Measurements from ENCODE around the gene BAAT.

Gene BAAT

DNA sequence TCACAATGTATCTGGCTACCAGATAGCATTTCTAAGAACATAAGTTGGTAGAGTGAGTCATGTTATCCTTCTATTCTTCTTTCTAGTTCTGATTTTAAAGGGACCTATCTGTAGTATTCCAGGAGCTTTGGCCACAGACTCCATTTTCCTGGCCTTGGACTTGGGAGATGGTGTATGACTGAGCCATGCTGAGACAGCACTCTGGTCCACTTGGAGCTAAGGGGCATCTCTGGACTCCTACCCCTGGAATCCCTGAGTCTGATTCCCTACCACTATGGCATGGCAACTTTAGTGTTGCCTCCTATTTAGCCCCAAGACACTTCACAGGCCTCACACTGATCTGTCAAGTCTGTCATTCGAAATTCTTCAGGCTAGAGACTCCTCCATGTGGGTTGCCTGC lies 58.8 kb downstream of the BAAT start:
- Histone ChIP-seq H3K9ac (ENCODE audit: low read length) (no peak overlapping the region), H3K36me3 (ENCODE audit: control insufficient read depth, insufficient read depth, low read length) (no peaks in the 10 kb centered on the region), H3K27me3 (ENCODE audit: control insufficient read depth, insufficient read depth, low read length) (no peaks in the 10 kb centered on the region), H3K9me3 (ENCODE audit: control insufficient read depth, low read length) (no peaks in the 10 kb centered on the region), H3K4me3 (ENCODE audit: low read length) (no peak overlapping the region), H3K4me1 (ENCODE audit: control insufficient read depth, insufficient read depth, low read length) (peaks cover 8% of the 10 kb centered on the region)

DNA sequence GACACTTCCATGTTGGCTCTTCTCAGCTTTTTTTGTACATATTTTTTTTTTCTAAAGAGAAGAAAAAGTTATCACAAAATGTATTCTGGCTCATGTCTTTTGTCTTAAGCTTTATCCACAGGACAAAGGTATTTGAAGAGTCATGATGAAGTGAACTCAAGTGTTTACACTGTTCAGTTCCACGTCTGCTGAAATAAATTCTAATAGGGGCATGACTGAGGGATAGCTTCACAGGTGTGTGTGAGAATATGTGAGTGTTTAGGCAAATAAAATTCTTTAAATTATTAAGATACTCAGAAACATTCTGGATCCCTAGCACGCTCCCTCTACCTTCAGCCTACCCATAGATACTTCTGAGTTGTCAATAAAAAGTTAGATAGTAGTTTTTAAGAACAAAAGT lies 59.8 kb downstream of the BAAT start:
- Histone ChIP-seq H3K9ac (ENCODE audit: low read length) (no peak overlapping the region), H3K4me1 (ENCODE audit: control insufficient read depth, insufficient read depth, low read length) (peaks cover 8% of the 10 kb centered on the region)

DNA sequence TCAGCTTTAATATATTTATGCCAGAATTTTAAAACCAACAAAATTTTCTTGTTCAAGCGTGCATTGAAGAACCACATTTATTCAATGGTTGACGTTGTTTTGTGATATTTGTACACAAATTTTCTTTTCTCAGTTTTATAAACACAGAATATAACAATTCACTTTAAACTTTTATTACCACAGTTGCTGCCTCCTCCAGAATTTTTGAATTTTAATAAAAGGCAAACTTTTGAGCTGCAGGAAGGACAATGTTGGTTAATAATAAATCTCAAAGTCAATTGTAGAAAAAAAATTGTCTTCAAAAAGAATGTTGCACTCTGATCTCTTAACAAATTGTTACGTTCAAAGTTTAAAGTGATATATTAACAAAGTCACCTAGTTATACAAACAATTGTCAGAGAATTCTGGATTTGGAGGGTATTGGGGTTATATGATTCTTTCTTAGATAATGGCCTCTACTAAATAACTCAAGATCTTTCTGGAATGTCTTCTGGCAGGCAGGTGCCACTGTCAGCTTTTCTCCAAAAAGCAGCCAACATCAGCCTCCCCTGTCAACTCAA lies 60.5 kb downstream of the BAAT start:
- no peak overlapping the region for H3K9ac ChIP-seq (ENCODE audit: low read length)
- H3K27me3 ChIP-seq (ENCODE audit: control insufficient read depth, insufficient read depth, low read length), result no peaks in the 10 kb centered on the region
- H3K4me3 ChIP-seq (ENCODE audit: low read length), result no peak overlapping the region
- no peaks in the 10 kb centered on the region for H3K9me3 ChIP-seq (ENCODE audit: control insufficient read depth, low read length)
- H3K4me1 ChIP-seq (ENCODE audit: control insufficient read depth, insufficient read depth, low read length), result peaks cover 8% of the 10 kb centered on the region
- no peaks in the 10 kb centered on the region for H3K36me3 ChIP-seq (ENCODE audit: control insufficient read depth, insufficient read depth, low read length)

More for the DNA sequence above, 59.8 kb downstream of the BAAT start:
- Histone ChIP-seq H3K9me3 (ENCODE audit: control insufficient read depth, low read length) (no peaks in the 10 kb centered on the region), H3K36me3 (ENCODE audit: control insufficient read depth, insufficient read depth, low read length) (no peaks in the 10 kb centered on the region), H3K4me3 (ENCODE audit: low read length) (no peak overlapping the region), H3K27me3 (ENCODE audit: control insufficient read depth, insufficient read depth, low read length) (no peaks in the 10 kb centered on the region)

DNA sequence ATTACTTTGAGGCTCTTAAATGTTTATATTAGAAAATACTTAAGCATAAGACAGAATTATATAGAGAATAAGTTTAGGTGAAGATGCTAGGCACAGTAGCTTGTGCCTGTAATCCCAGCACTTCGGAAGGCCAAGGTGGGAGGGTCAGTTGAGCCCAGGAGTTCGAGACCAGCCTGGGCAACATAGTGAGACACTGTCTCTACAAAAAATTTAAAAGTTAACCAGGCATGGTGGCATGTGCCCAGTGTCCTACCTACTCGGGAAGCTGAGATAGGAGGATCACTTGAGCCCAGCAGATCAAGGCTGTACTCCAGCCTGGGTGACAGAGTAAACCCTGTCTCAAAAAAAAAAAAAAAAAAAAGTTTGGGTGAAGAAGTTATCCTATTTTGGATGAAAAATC lies 61.7 kb downstream of the BAAT start:
- no peak overlapping the region for H3K4me3 ChIP-seq (ENCODE audit: low read length)
- no peaks in the 10 kb centered on the region for H3K27me3 ChIP-seq (ENCODE audit: control insufficient read depth, insufficient read depth, low read length)
- no peaks in the 10 kb centered on the region for H3K9me3 ChIP-seq (ENCODE audit: control insufficient read depth, low read length)
- H3K36me3 ChIP-seq (ENCODE audit: control insufficient read depth, insufficient read depth, low read length), result no peaks in the 10 kb centered on the region
- H3K4me1 ChIP-seq (ENCODE audit: control insufficient read depth, insufficient read depth, low read length), result peaks cover 8% of the 10 kb centered on the region
- no peak overlapping the region for H3K9ac ChIP-seq (ENCODE audit: low read length)

DNA sequence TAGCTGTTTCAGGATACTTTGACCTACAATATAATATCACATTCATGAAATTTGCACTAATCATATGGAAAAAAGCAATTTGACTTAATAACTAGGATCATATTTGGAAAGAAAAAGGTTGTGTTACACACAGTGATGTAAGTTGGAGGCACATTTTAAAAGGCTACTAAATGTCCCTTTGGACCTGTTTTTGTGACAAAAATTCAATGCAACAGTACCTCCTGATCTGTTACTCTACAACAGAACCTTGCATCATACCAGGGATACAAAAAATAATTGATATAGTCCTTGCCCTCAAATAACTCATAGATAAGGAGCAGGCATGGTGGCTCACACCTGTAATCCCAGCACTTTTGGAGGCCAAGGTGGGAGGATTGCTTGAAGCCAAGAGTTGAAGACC lies 67.1 kb downstream of the BAAT start:
- Histone ChIP-seq H3K9ac (ENCODE audit: low read length) (no peak overlapping the region), H3K4me1 (ENCODE audit: control insufficient read depth, insufficient read depth, low read length) (peaks cover 5% of the 10 kb centered on the region), H3K4me3 (ENCODE audit: low read length) (no peak overlapping the region)

DNA sequence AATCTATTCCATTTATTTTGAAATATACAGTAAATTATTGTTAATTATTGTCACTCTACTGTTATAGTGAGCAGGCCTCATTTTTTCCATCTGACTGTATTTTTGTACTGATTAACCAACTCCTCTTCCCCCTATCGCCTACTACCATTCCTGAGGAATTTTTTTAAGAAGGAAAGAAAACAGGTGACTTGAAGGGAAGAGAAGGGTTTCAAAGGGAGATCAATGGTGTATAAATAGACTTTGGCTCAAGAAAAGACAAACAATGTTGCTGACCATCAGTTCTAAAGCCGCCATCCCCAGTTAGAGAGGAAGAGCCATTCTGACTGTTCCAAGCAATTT lies 69.7 kb downstream of the BAAT start:
- no peak overlapping the region for H3K9ac ChIP-seq (ENCODE audit: low read length)
- peaks cover 5% of the 10 kb centered on the region for H3K4me1 ChIP-seq (ENCODE audit: control insufficient read depth, insufficient read depth, low read length)
- no peaks in the 10 kb centered on the region for H3K27me3 ChIP-seq (ENCODE audit: control insufficient read depth, insufficient read depth, low read length)
- H3K9me3 ChIP-seq (ENCODE audit: control insufficient read depth, low read length), result no peaks in the 10 kb centered on the region
- H3K36me3 ChIP-seq (ENCODE audit: control insufficient read depth, insufficient read depth, low read length), result no peaks in the 10 kb centered on the region
- no peak overlapping the region for H3K4me3 ChIP-seq (ENCODE audit: low read length)

More for the DNA sequence above, 67.1 kb downstream of the BAAT start:
- H3K36me3 ChIP-seq (ENCODE audit: control insufficient read depth, insufficient read depth, low read length), result no peaks in the 10 kb centered on the region
- no peaks in the 10 kb centered on the region for H3K9me3 ChIP-seq (ENCODE audit: control insufficient read depth, low read length)
- no peaks in the 10 kb centered on the region for H3K27me3 ChIP-seq (ENCODE audit: control insufficient read depth, insufficient read depth, low read length)

DNA sequence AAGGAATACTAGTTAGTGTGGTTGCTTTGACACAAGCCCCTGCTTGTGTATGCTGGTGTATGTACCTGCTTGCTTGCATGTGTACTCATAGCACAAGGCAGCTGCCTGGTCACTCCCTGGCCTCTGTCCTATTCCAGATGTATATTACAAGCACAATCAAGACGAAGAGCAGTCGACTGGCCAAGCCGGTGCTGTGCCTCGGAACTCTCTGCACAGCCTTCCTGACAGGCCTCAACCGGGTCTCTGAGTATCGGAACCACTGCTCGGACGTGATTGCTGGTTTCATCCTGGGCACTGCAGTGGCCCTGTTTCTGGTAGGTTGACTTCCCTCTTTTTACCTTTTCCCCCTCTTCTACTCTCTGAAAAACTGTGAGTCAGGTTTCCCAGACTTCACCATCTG lies 72.1 kb downstream of the BAAT start:
- no peak overlapping the region for H3K9ac ChIP-seq (ENCODE audit: low read length)
- no peaks in the 10 kb centered on the region for H3K36me3 ChIP-seq (ENCODE audit: control insufficient read depth, insufficient read depth, low read length)
- H3K9me3 ChIP-seq (ENCODE audit: control insufficient read depth, low read length), result no peaks in the 10 kb centered on the region
- H3K27me3 ChIP-seq (ENCODE audit: control insufficient read depth, insufficient read depth, low read length), result no peaks in the 10 kb centered on the region
- H3K4me1 ChIP-seq (ENCODE audit: control insufficient read depth, insufficient read depth, low read length), result peaks cover 5% of the 10 kb centered on the region
- H3K4me3 ChIP-seq (ENCODE audit: low read length), result no peak overlapping the region

DNA sequence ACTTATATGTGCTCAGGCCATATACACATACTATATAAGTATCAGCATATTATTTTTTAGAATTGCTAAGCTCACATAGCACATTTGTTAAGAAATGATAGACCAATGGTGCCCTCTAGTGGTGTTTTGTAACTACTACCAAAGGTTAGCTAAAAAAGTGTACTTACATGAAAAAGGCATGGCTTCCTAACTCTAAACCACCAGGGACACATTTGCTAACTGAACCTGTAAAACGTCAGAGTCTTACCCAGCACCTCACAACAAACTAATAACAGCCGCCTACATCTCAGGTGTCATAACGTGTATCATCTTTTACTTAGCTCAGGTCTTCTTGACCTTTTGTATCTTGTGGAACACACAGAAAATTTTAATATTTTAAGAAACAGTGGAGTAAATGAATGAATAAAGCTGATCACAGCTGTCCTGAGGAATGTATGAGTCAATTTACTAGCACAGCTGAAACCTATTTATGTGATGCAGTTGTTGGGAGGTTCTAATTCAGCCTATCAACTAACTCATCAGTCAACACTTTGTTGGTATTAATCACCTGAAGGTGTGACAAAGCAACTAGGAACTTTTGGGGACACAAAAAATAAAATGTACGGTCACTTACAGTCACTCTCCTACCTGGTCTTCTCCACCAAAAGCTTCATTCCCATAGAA lies 72.9 kb downstream of the BAAT start:
- H3K4me3 ChIP-seq (ENCODE audit: low read length), result no peak overlapping the region
- H3K27me3 ChIP-seq (ENCODE audit: control insufficient read depth, insufficient read depth, low read length), result no peaks in the 10 kb centered on the region
- H3K9me3 ChIP-seq (ENCODE audit: control insufficient read depth, low read length), result no peaks in the 10 kb centered on the region
- no peaks in the 10 kb centered on the region for H3K36me3 ChIP-seq (ENCODE audit: control insufficient read depth, insufficient read depth, low read length)
- peaks cover 5% of the 10 kb centered on the region for H3K4me1 ChIP-seq (ENCODE audit: control insufficient read depth, insufficient read depth, low read length)
- no peak overlapping the region for H3K9ac ChIP-seq (ENCODE audit: low read length)

GRCh38 chr9:101311191-101311590 lies 73.6 kb downstream of the BAAT start:
- H3K36me3 ChIP-seq (ENCODE audit: control insufficient read depth, insufficient read depth, low read length), result no peaks in the 10 kb centered on the region
- H3K9me3 ChIP-seq (ENCODE audit: control insufficient read depth, low read length), result no peaks in the 10 kb centered on the region
- H3K4me1 ChIP-seq (ENCODE audit: control insufficient read depth, insufficient read depth, low read length), result peaks cover 5% of the 10 kb centered on the region
- H3K4me3 ChIP-seq (ENCODE audit: low read length), result no peak overlapping the region
- H3K9ac ChIP-seq (ENCODE audit: low read length), result no peak overlapping the region
- no peaks in the 10 kb centered on the region for H3K27me3 ChIP-seq (ENCODE audit: control insufficient read depth, insufficient read depth, low read length)

All from mucosa of stomach (tissue), 1 donor.